Esophagus squamous epithelium (tissue), 4 donors: ENCODE data around the gene CCDC92.

ENCODE experiments used
- POLR2A ChIP-seq, 4 donors: fragments of 450-650 bp; IDR thresholded peaks; one replicate each; pipeline ENCODE4 v1.6.1; 2017; ENCODE audit warnings: antibody characterized with exemption in 4 of 4, mild to moderate bottlenecking in 4 of 4, moderate library complexity in 3 of 4
- TF ChIP-seq, protein P1 (sequence below), 6 experiments: fragments of 450-650 bp in 4 of 6; fragments of 200-600 bp in 2 of 6; sonication (generic) in 2 of 6; IDR thresholded peaks; one replicate each; pipeline ENCODE4 v1.5.1; 2016 to 2019; ENCODE audit warnings: antibody characterized with exemption in 6 of 6, mild to moderate bottlenecking in 4 of 6, moderate library complexity in 4 of 6

DNA sequence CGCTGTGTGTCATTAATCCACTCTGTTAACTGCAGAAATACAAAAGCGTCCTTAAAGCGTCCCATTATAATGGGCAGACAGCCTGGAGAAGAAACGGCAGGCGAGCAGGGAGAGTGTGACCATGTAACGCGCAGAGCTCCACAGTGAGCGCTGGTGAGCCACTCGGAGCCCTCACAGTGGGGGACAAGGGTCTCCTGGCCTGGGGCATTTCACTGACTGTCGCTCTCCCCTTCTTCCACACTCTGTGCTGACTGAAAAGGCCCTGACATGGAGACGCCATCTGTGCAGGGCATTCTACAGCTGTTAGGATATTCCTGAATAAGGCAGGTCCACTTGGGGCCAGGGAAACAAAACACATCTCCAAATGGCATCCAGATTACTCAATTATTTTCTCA is 24.2 kb downstream of the CCDC92 start:
- TF ChIP-seq, protein P1, sequence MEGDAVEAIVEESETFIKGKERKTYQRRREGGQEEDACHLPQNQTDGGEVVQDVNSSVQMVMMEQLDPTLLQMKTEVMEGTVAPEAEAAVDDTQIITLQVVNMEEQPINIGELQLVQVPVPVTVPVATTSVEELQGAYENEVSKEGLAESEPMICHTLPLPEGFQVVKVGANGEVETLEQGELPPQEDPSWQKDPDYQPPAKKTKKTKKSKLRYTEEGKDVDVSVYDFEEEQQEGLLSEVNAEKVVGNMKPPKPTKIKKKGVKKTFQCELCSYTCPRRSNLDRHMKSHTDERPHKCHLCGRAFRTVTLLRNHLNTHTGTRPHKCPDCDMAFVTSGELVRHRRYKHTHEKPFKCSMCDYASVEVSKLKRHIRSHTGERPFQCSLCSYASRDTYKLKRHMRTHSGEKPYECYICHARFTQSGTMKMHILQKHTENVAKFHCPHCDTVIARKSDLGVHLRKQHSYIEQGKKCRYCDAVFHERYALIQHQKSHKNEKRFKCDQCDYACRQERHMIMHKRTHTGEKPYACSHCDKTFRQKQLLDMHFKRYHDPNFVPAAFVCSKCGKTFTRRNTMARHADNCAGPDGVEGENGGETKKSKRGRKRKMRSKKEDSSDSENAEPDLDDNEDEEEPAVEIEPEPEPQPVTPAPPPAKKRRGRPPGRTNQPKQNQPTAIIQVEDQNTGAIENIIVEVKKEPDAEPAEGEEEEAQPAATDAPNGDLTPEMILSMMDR (IDR thresholded peaks at IDR 0.05) = no peak
- TF ChIP-seq POLR2A (IDR thresholded peaks at IDR 0.05) = no peak
